Neural cell (in vitro differentiated cells): ENCODE data around the gene OTOR.

ENCODE experiments used
- EP300 ChIP-seq: fragments of 450-650 bp; conservative IDR thresholded peaks from 2 replicates; pipeline ENCODE4 v1.6.1; 2014; ENCODE audit warnings: antibody characterized with exemption, mild to moderate bottlenecking, moderate library complexity; ENCODE audit not compliant: poor library complexity, severe bottlenecking
- POLR2AphosphoS5 ChIP-seq: IDR thresholded peaks from 2 replicates; pipeline ENCODE4 v1.6.1; 2012
- RAD21 ChIP-seq: fragments of 450-650 bp; conservative IDR thresholded peaks from 2 replicates; pipeline ENCODE4 v1.6.1; 2014; ENCODE audit warnings: antibody characterized with exemption, mild to moderate bottlenecking, moderate library complexity
- SMC3 ChIP-seq: fragments of 450-650 bp; conservative IDR thresholded peaks from 2 replicates; pipeline ENCODE4 v1.6.1; 2014; ENCODE audit warnings: antibody characterized with exemption, mild to moderate bottlenecking, moderate library complexity; ENCODE audit not compliant: poor library complexity
- TAF1 ChIP-seq: IDR thresholded peaks from 2 replicates; pipeline ENCODE4 v1.6.1; 2012; ENCODE audit warnings: low read depth
- TF ChIP-seq, protein P1 (sequence below): fragments of 450-650 bp; IDR thresholded peaks from 2 replicates; pipeline ENCODE4 v1.5.1; 2014; ENCODE audit warnings: antibody characterized with exemption, mild to moderate bottlenecking, moderate library complexity; ENCODE audit not compliant: poor library complexity, severe bottlenecking

DNA sequence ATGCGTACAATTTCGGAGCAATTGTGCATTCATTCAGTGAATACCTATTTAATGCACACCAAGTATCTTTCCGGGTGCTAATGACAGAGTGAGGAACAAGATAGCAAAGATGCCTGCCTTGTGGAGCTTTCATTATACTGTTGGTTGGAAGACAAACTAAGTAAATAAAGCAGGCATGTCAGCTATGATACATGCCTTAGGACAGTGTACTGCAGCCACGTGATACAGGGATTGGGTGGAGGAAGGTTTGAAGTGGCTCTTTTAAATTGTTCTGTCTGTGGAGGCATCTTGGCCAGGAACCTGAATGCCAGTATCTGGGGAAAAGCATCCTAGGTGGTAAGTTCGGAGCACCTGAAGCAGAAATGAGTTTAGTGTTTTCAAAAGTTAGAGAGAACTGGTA, 3.0 kb upstream of the OTOR start:
- no peak for TF ChIP-seq EP300
- TF ChIP-seq, protein P1, sequence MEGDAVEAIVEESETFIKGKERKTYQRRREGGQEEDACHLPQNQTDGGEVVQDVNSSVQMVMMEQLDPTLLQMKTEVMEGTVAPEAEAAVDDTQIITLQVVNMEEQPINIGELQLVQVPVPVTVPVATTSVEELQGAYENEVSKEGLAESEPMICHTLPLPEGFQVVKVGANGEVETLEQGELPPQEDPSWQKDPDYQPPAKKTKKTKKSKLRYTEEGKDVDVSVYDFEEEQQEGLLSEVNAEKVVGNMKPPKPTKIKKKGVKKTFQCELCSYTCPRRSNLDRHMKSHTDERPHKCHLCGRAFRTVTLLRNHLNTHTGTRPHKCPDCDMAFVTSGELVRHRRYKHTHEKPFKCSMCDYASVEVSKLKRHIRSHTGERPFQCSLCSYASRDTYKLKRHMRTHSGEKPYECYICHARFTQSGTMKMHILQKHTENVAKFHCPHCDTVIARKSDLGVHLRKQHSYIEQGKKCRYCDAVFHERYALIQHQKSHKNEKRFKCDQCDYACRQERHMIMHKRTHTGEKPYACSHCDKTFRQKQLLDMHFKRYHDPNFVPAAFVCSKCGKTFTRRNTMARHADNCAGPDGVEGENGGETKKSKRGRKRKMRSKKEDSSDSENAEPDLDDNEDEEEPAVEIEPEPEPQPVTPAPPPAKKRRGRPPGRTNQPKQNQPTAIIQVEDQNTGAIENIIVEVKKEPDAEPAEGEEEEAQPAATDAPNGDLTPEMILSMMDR, result no peak
- TF ChIP-seq TAF1, result no peak
- no peak for TF ChIP-seq POLR2AphosphoS5
- TF ChIP-seq RAD21, result no peak
- no peak for TF ChIP-seq SMC3
